ENCODE results near the gene GATA2. TPM values are rescaled to one million over a fixed set of nuclear protein-coding genes. Genes with fewer than 3 reads are reported as not detected.

GATA2 gene
- 6.7 and 14.7 TPM in 2 replicates for total RNA-seq

DNA sequence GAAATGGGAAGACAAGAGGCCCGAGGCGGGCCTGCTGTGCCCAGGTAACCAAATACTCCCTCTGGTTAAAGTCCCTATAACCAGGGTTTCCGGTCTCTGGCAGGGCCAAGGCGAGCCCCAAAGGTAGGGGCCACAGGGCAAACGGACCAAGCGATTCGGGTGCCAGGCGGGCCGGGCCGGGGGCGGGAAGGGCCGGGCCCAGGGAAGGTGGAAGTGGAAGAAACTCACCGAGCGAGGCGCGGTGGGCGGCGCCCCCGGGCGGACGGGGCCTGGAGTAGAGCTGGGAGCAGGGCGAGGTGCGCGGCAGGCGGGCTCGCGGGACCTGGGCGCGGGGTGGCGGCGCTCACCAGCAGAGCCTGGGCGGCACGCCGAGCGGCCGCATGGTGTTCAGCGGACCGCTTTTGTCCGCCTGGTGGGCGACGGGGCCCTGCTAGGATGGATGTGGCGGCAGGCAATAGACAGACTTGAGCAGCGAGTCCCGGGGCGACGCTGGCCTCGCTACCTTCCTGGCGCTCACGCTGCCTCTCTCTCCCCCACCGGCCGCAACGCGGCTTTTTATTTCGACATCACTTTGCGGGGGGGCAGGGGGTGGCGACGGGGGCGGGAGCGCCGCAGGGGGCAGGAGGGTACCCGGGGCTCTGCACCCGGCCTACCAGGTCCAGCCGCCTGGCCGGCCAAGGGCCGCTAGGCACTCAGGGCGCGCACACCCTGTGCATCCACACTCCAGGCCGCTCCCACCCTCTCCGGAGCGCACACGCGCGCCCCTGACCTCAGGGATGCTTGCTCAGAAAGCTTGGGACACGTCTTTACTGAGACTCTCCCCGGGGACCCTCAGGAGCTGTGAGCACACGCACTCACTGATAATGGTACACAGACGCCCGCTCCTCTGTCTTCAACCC is at the start of gene GATA2:
Gene GATA2 (minus strand): TSS at position 531 of the 899 bp plus-strand sequence. CDS start 6,170 bp downstream, outside the sequence.
- DNase-seq (ENCODE audit: low read depth in 2 of 2) = peak in 1 of 2 donors; percentile 57

DNA sequence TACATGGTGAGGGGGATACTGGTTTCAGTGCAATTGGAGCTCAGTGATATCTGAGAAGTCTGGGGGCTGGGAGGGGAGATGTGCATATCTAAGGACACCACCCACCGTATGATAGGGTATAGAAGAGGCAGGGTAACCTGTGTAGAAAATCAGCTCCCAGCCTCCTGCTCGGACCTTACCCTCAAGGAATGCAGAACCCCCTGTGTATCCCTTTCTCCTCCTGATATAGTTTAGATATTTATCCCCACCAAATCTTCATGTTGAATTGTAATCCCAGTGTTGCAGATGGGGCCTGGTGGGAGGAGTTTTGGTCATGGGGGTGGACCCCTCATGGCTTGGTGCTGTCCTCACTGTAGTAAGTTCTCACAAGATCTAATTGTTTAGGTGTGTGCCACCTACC is 48.2 kb upstream of the GATA2 start:
- no peak for DNase-seq (ENCODE audit: low read depth in 2 of 2)

DNA sequence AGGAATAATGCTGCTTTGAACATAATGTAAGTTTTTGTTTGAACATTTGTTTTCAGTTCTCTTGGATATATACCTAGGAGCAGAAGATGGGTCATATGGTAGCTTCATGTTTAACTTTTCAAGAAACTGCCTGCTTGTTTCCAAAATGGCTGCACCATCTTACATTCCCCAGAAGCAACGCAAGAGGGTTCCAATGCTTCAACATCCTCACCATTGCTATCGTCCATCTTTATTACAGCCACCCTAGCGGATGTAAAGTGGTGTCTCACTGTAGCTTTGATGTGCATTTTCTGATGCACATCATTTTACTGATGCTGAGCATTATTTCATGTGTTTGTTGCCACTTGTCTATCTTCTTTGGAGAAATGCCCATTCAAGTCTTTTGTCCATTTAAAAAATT is 46.4 kb upstream of the GATA2 start:
- DNase-seq (ENCODE audit: low read depth in 2 of 2) = no peak

DNA sequence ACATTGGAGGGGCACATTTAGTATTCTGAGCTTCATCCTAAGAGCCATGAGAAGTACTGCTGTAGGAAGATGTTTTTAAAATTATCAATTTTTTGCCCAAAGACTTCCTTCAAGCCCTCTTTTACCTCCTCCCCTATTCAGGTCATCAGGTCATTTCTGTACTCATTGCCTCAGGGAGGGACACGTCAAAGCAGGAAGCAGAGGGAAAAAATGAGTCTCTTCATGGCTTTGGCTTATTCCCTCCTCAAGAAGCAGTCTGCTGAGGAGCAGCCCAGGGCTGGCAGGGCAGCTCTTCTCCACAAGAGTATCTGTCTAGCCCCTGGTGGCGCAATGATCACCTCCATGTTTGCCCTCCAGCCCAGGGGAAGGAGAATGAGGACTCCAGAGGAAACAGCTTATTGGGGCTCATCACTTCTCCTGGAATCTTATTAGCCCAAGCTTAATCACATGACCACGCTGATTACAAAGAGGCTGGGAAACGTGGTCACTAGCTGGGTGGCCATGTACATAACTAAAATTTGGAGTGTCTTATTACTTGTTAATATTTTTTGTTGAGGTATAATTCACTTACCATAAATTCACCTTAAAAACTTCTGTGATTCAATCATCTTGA is 44.2 kb upstream of the GATA2 start:
- no peak for DNase-seq (ENCODE audit: low read depth in 2 of 2)

DNA sequence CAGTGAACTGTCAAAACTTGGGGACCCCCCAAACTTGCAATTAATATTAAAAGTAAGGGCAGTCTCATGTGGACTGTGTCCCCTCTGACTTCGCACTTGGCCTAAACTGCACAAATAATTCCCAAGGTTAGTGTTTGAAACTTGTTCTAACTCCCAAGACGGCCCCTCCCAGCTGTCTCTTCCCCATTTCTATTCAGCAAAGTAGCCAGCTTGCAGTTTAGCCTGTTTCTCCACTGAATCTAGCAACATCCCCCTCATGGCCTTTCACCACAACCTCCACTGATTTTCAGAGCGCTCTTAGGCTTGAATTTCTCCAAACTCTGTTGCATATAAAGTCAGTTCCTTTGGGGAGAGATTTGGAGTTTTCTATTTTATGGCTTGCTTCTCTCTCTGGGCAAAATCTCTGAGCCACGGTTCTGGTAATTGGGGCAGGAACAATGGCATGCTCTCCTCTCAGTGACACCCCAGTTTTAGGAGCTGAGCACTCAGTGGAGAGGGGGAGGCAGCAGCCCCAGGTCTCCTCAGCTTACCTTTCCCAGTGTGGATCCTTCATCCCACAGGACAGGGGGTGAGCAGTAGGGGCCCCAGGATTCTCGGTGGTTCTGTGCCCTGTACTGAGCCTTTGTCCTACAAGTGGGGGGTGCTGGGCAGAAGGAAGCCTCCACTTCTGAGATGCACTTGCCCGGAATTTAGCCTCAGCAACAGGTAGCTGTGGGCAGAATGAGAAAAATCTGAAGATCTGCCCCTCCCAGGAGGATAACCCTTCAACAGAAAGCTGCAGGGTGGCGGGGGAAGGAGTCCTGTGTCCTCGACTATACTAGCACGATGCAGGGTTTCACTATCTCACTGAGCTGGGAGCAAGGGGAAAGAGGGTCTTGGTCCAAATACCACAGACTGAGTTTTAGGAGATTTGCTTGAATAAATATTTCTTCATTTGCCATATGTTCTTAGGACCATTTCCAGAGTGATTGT is 39.3 kb upstream of the GATA2 start:
- DNase-seq (ENCODE audit: low read depth in 2 of 2) = no peak

DNA sequence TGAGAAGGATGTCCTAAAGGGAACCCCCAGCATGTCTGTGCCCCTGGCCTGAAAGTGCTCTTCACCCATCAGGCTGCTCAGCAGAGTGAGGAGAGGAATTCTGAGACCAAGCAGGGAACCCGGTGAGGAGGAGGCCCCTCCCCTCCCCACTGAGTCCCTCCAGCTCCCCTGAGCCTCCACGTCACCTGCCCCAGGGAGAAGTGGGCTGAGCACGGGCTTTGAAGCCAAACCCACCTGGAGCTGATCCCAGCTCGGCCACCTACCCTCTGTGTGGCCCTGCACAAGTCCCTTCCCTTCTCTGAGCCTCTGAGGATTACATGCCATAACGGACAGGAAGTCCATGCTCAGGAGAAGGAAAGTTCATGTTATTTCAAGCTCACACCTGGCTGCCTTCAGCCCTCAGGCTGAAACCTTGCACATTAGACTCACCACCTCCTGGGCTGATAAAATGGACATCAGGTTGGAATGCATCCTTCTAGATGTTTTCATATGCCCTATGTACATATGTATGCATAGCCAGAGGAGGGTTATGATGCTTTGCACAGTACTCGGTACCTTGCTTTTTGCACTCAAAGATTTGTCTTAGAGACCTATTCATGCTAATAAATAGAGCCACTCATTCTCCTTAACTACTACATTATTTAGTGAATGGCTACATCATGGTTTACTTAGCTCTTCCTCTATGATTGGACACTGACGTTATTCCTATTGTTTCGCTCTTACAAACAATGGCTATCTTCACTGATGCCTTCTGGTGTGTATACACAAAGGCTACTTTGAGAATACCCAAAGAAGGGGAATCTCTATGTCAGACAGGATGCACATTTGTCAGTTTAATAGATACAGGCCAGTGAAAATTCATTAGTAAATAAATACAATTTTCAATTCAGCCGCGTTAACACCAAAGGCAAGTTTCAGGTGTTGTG is 31.6 kb upstream of the GATA2 start:
- peak in 1 of 2 donors; percentile 25 for DNase-seq (ENCODE audit: low read depth in 2 of 2)

DNA sequence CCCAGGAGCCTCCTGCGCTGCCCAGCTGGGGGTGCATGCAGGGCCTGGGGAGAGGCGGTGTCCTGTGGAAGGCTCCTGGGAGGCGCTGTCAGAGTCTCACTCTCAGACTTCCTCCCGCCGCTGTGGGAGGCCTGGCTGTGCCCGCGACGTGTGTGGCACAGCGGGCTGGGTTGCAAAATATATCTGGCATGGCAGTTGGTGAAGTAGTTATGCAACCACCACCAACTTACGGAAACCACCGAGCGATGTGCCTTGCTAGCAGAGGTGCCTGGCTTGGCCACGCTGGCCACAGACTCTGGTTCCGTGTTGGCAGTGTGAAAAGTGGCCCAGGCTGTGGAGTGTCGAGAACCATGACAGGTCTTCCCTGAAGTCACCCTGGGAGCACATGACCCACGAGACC is 30.6 kb upstream of the GATA2 start:
- no peak for DNase-seq (ENCODE audit: low read depth in 2 of 2)

DNA sequence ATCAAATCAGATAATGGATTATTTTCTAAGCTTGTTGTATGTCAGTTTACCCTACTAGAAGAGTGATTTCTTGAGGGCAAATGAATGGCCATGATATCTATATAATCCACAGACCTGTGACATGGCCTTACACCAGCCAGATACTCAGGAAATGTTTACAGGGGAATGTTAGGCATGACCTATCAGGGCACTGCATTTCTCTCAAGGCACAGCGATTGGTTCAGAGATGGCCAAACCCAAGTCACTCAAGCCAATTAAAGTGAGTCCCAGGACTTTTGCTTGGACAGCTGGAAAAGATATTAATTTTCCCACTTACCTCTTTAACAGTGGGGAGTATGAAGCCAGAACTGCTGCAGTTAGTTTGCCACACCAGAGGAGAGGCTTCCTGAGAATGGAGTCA is 28.7 kb upstream of the GATA2 start:
- no peak for DNase-seq (ENCODE audit: low read depth in 2 of 2)

DNA sequence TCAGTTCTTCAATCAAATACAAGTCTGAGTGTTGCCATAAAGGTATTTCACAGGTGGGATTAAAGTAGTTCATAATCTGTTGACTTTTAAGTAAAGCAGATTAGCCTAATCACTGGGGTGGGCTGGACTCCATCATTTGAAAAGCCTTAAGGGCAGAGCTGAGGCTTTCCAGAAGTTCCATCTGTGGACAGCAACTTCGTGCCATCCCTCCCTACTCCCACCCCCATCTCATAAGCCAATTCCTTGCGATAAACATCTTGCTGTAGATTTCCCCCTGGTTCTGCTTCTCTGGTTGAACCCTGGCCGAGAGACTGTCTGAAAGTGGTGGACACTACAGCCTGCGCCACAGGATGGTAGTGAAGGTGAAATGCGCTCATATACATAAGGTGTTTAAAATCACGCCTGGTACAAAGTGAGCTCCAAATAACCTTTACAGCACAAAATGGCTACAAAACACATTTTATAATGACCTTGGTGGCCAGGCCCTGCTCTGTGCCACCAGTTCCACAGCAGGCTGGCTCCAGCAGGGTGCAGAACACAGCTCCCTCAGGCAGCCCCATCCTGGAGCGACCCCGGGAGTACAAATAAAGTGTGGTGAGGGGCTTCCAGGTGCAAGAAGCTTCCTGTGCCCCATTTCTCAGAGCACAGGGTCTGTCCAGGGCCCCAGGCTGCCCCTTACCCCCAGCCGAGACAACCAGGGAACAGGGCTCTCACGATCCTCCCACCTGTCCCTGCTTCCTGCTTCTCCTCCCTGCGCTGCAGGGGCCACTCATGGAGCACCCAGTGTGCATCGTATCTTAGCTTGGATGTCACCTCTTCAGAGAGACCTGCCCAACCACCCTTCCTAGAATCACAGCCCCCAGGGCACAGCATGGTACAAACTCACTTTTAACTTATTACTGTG is 25.8 kb upstream of the GATA2 start:
- DNase-seq (ENCODE audit: low read depth in 2 of 2) = no peak

DNA sequence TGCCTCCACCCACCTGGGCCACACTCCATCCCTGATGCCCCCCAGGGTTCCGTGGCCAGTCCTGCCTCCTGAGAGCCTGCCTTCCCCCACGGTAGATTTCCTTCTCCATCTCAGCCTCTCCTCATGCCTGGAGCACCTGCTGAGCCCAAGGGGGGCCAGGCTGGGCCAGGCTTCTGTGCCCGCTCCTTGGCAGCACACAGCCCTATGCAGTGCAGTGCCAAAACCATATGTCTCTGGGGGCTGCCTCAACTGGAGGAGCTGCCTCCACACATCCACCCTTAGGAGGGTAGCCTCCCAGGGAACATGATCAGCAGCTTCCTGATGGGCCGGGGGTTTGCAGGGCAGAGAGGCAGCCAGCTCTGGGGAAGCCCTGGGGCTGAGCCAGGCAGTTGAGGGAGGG is 24.6 kb upstream of the GATA2 start:
- DNase-seq (ENCODE audit: low read depth in 2 of 2) = no peak

DNA sequence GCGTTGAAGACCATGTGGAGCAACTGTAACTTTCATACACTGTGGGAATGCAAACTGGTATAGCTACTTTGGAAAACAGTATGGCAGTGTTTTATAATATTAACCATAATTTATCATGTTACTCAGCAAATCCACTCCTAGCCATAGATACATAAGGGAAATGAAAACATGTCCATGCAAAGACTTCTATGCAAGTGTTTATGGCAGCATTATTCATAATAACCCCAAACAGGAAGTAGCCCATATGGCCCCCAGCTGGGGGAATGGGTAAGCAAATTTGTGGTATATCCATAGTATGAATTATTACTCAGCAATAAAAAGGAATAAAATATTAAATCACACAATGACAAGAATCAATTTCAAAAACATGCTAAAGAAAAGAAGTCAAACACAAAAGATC is 23.0 kb upstream of the GATA2 start:
- no peak for DNase-seq (ENCODE audit: low read depth in 2 of 2)

DNA sequence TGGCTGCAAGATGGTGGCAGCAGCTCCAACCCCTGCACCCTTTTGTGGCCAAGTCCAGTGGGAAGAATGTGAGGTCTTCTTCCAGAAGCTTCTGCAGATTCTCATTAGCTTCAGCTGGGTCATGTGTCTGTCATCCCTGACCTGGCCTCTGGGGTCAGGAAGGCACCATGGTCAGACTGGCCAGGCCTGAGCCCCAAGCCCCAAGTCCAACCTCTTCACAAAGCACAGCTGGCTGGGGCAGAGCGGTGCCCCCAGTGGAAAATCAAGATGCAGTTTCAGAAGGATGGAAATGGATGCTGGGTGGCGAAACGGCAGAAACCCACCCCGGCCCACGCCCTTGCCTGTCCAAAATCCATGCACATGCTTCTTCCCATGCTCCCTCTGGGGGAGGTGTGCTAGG is 15.9 kb upstream of the GATA2 start:
- DNase-seq (ENCODE audit: low read depth in 2 of 2) = no peak

DNA sequence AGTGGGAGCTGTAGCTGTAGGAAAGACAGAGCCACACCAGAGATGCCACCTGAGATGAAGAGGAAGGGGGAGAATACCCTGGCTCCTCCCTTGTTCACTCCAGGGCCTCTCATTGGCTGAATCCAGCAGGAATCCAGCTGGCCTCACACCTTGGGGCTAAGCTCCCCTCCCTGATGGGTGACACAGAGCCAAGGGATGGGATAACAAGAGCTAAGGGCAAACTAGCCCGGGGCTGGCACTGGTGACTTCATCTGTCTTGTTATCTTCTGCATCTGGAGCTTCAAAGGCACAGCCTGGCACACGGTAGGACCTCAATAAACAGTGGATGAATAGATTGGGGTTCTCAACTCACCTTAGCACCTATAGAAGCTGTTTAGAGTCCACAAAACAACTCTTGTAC is 13.8 kb upstream of the GATA2 start:
- DNase-seq (ENCODE audit: low read depth in 2 of 2) = no peak

DNA sequence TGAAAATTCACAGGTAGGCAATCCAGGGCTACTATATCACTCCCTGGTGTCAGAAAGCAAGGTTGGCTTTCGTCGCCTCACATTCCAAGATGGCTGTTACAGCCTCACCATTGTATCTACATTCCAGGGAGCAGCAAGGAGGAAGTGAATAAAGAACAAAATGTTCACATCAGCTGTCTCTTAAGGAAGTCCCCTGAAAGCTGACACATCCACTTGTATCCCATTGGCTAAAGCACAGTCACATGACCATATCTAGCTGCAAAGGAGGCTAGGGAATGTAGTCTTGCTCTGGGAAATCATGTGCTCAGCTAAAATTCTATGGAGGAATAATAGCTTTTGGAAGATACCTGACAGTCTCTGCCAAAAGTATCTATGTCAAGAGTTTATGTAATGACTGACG is 12.8 kb upstream of the GATA2 start:
- no peak for DNase-seq (ENCODE audit: low read depth in 2 of 2)

DNA sequence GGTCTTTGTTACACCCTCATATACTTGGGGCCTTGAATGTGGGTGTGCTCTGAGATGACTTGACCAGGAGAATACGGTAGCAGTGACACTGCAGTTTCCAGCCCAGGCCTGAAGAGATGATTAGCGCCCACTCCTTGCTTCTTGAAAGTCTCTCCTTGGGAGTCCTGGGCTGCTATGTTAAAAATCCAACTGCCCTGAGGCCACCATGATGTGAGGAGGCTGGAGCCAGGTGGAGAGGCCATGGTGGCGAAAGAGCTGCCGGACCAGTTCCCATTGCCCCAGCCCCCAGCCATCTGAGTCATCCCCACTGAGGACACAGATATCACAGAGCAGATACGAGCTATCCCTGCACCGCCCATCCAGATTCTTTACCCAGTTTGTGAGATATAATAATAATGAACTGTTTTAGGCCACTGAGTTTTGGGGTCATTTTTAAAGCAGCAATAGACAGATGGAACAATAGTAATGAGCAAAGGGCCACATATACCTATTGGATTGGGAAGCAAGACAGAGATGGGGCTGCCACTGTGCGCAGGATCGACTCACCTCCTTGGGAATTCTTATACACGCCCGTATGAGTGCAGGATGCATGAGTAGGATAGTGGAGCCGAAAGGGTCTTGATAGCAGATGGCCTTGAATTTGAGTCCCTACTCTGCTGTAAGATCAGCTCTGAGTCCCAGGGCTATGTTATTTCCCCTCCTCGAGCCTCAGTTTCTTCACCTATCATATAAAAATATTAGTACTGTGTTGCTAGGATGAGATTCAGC is 12.1 kb upstream of the GATA2 start:
- no peak for DNase-seq (ENCODE audit: low read depth in 2 of 2)

DNA sequence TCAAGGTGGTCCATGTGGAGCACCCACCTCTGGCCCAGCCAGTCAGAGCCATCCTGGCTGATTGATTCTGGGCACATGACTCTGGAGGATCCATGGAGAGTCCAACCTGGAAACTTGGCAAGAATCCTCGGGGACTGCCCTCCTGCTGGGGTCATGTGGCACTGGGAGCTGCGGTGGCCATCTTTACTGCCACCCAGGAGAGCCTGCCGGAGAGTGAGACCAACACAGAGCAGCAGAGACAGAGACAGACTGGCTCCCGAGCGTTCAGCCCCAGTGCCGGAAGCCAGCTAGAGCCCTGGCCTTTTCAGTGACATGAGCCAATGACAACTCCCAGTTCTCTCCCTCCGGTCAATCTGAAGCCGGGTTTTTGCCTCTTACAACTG is 11.5 kb upstream of the GATA2 start:
- DNase-seq (ENCODE audit: low read depth in 2 of 2) = no peak

DNA sequence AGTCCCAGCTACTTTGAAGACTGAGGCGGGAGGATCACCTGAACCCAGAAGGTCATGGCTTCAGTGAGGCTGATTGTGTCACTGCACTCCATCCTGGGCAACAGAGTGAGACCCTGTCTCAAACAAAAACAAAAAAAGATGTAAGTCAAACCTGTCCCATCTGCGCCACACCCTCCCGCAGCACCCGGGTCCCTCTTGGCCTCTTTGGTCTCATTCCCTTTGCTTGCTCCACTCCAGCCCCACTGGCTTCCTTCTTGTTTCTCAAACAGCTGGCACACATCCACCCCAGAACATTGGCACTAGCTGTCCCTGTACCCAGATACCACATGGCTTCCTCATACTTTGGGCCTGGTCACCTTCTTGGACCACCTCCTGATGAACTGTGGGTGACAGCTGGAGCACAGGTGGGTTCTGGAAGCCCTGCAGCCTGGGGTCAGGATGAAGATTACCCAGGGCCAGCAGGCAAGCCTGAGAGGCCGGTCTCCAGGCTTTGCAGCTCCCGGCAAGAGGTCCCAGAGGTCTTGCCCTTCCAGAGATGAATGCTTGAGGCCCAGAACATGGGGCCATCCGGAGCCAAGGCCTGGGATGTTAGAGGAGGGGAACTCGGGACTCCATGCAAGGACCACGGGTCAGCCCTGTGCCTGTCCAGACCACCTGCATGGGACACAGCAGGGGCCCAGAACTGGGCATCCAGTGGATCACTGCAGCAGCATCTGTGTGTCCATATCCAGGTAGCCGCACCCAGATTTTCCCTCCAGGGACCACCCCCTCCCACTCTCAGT is 10.9 kb upstream of the GATA2 start:
- no peak for DNase-seq (ENCODE audit: low read depth in 2 of 2)

DNA sequence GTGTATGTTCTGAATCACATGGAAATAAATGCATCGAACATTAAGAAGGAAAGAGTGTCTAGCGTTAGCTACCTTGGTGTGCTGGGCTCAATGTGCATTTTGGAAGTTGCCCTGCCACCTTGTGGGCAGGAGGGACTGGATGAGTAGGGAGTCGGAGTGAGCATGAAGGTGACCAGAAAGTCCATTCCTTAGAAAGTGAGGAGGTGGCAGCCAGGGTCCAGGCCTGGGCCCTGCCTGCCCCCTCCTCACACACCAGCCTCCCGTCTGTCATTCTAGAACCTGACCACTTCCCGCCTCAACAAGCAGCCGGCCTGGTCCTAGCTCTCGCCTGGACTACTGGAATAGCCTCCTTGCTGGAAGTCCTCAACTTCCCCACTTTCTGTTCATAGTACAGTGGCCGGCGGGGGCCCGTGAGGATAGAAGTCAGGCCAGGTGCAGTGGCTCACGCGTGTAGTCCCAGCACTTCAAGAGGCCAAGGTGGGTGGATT is 10.2 kb upstream of the GATA2 start:
- DNase-seq (ENCODE audit: low read depth in 2 of 2) = no peak

Measured in dermis microvascular lymphatic vessel endothelial cell (primary cell).